K562 (cell line): ENCODE results near the gene ILF2. TPM values are rescaled to one million over a fixed set of nuclear protein-coding genes. Genes with fewer than 3 reads are reported as not detected.

ENCODE experiments used
- ATF1 ChIP-seq, 2 experiments: fragments of 450-650 bp in 1 of 2; IDR thresholded peaks; 2 replicates each; pipeline ENCODE4 v1.6.1; 2016; ENCODE audit warnings: missing compliant biosample characterization in 1 of 2, missing genetic modification characterization in 1 of 2
- CHD1 ChIP-seq: fragments of 200-600 bp; sonication (generic); IDR thresholded peaks from one replicate; pipeline ENCODE4 v1.6.1; 2012; ENCODE audit warnings: mild to moderate bottlenecking, moderate library complexity, low read length, inconsistent platforms
- ETV6 ChIP-seq, 3 experiments: fragments of 150-350 bp in 1 of 3; sonication (generic) in 1 of 3; formaldehyde crosslinking in 1 of 3; IDR thresholded peaks; 2 replicates each; pipeline versions ENCODE4 v1.6.1 to v1.8.0; 2014 to 2022; ENCODE audit warnings: borderline replicate concordance in 2 of 3, low read depth in 2 of 3, antibody characterized with exemption in 1 of 3, low read length in 1 of 3, mild to moderate bottlenecking in 1 of 3, missing genetic modification reagents in 1 of 3
- HDAC2 ChIP-seq: fragments of 450-650 bp; IDR thresholded peaks from 2 replicates; pipeline ENCODE4 v1.6.1; 2016; ENCODE audit warnings: mild to moderate bottlenecking
- MAZ ChIP-seq, 2 experiments: fragments of 450-650 bp in 1 of 2; sonication (generic) in 1 of 2; formaldehyde crosslinking; IDR thresholded peaks in 1 of 2; conservative IDR thresholded peaks in 1 of 2; 2 replicates each; pipeline versions ENCODE4 v1.4.0 to v1.5.0; 2020; ENCODE audit warnings: mild to moderate bottlenecking in 1 of 2, missing genetic modification reagents in 1 of 2
- POLR2A ChIP-seq: fragments of 450-650 bp; conservative IDR thresholded peaks from 2 replicates; pipeline ENCODE4 v1.6.1; 2016
- POLR2B ChIP-seq: fragments of 450-650 bp; IDR thresholded peaks from 2 replicates; pipeline ENCODE4 v1.6.1; 2018; ENCODE audit warnings: low read depth; ENCODE audit not compliant: partially characterized antibody
- PTTG1 ChIP-seq: fragments of 450-650 bp; IDR thresholded peaks from 2 replicates; pipeline ENCODE4 v1.6.1; 2016; ENCODE audit warnings: low read depth, mild to moderate bottlenecking, missing genetic modification characterization, missing compliant biosample characterization
- RCOR1 ChIP-seq, 2 experiments: IDR thresholded peaks; 2 replicates each; pipeline ENCODE4 v1.6.1; 2012; ENCODE audit warnings: low read depth in 2 of 2, low read length in 2 of 2, borderline replicate concordance in 1 of 2, improper control_type of control experiment in 1 of 2
- SRSF3 ChIP-seq: fragments of 200-400 bp; formaldehyde crosslinking; IDR thresholded peaks from 2 replicates; pipeline ENCODE4 v1.6.1; 2016; ENCODE audit warnings: mild to moderate bottlenecking, low read length, moderate library complexity; ENCODE audit not compliant: insufficient read depth
- ZSCAN32 ChIP-seq: fragments of 450-650 bp; formaldehyde crosslinking; IDR thresholded peaks from 2 replicates; pipeline ENCODE4 v1.4.0; 2020; ENCODE audit warnings: mild to moderate bottlenecking, moderate library complexity
- polyA plus RNA-seq, 8 experiments: library from polyadenylated mRNA; depleted of rRNA in 4 of 8; stranded (reverse) in 5 of 8; unstranded in 3 of 8; fragments of >200 nt; fragmentation: Nextera tagmentation in 2 of 8; fragmentation: Illumina TruSeq in 1 of 8; extraction: Ambion mirVana in 2 of 8; extraction: Trizol in 1 of 8; gene quantifications; 2 replicates each; pipeline versions ENCODE4 v1.2.1 to v1.2.3, GENCODE V29; 2011 to 2014; ENCODE audit warnings: inconsistent platforms in 1 of 8, missing spikeins in 1 of 8
- total RNA-seq, 7 experiments: library from RNA; depleted of rRNA in 6 of 7; stranded (reverse); fragments of >200 nt in 6 of 7; fragmentation: Illumina TruSeq in 2 of 7; extraction: Trizol in 2 of 7; gene quantifications; 2 replicates each; pipeline versions ENCODE4 v1.2.1 to v1.2.3, GENCODE V29; 2011 to 2021; ENCODE audit warnings: low replicate concordance in 1 of 7
- TF ChIP-seq, protein P1 (sequence below): sonication (generic); formaldehyde crosslinking; IDR thresholded peaks from 2 replicates; pipeline ENCODE4 v1.8.0; 2023; ENCODE audit warnings: mild to moderate bottlenecking, missing genetic modification reagents
- TF ChIP-seq, protein P2 (sequence below): fragments of 450-650 bp; IDR thresholded peaks from 2 replicates; pipeline ENCODE4 v1.6.1; 2014; ENCODE audit warnings: low read depth, mild to moderate bottlenecking, moderate library complexity, borderline replicate concordance
- TF ChIP-seq, protein P3 (sequence below): sonication (generic); formaldehyde crosslinking; IDR thresholded peaks from 2 replicates; pipeline ENCODE4 v1.8.1; 2023; ENCODE audit warnings: mild to moderate bottlenecking, missing genetic modification reagents

The ILF2 gene
- total and polyA plus RNA-seq, 9 of the 15 experiments (the other 6 are each of a cell fraction or from before 2014, with no cell fraction given): 282 to 726 (median 474) TPM

DNA sequence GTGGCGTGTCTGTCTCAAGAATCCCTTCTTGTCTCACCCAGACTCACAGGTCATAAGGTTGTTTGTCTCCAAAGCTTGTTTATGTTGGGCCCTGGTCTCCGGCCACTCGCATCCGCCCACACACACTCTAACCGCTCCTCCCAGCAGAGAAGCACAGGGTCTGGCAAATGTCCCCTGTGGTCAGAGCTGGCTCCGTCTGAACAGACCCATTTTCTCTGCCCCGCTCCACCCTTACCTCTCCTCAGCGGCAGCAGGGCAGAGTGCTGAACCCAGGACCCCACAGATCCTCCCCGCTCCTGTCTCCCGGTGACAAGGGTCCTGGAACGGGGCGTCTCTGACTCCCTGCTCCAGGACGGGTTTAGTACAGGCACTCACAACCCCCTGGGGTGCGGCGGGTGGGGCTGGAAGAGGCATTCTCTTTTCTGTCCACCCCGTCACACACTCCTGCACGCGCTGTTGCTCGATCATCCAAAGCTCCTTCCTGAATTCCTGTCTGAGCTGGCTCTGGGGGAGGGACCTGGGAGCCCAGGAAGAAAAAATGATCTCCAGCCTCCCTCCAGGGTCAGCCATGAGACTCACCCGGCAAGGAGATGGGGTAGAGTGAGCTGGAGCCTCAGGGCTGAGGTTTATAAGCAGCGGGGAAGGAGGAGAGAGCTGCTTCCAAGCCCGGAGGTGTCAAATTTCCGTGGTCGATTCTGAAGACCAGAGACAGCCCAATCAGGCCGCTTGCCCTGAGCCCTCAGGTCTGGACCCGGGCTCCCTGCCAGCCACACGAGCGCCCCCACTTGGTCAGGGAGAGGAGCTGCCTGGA lies 43.7 kb downstream of the ILF2 start, which contains the start of gene S100A13 (continued):
- TF ChIP-seq MAZ (CRISPR knock-in tag; conservative IDR thresholded peaks at IDR 0.05 in 1 of 2, IDR thresholded peaks at IDR 0.05 in 1 of 2) (peak in 1 of 2 experiments; percentile 82; a peak in 3 of 4 replicates), ZSCAN32 (CRISPR knock-in tag) (0 out of 2 replicates have a peak, but pooled peaks have one; percentile 46), CHD1 (peak; percentile 29), POLR2B (peak; percentile 93), ATF1 (CRISPR knock-in tag; IDR thresholded peaks at IDR 0.05) (no peak), ATF1 (tag; IDR thresholded peaks at IDR 0.05) (0 out of 2 replicates have a peak, but pooled peaks have one; percentile 25), RCOR1 (IDR thresholded peaks at IDR 0.05; ENCODE audit: borderline replicate concordance in 1 of 2, low read depth in 2 of 2, low read length in 2 of 2) (peak; percentile 31 to 58; a peak in 3 of 4 replicates), PTTG1 (tag) (no peak), ETV6 (IDR thresholded peaks at IDR 0.05; ENCODE audit: borderline replicate concordance in 1 of 2, low read depth in 2 of 2, low read length in 1 of 2) (no peak), ETV6 (CRISPR knock-in tag; IDR thresholded peaks at IDR 0.05; ENCODE audit: borderline replicate concordance) (no peak), POLR2A (peak; percentile 92), HDAC2 (peak; percentile 42; the same call in 1 of the 2 replicates), SRSF3 (no peak)
- TF ChIP-seq, protein P1, sequence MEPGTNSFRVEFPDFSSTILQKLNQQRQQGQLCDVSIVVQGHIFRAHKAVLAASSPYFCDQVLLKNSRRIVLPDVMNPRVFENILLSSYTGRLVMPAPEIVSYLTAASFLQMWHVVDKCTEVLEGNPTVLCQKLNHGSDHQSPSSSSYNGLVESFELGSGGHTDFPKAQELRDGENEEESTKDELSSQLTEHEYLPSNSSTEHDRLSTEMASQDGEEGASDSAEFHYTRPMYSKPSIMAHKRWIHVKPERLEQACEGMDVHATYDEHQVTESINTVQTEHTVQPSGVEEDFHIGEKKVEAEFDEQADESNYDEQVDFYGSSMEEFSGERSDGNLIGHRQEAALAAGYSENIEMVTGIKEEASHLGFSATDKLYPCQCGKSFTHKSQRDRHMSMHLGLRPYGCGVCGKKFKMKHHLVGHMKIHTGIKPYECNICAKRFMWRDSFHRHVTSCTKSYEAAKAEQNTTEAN (CRISPR knock-in tag): 0 out of 2 replicates have a peak, but pooled peaks have one; percentile 41
- TF ChIP-seq, protein P2, sequence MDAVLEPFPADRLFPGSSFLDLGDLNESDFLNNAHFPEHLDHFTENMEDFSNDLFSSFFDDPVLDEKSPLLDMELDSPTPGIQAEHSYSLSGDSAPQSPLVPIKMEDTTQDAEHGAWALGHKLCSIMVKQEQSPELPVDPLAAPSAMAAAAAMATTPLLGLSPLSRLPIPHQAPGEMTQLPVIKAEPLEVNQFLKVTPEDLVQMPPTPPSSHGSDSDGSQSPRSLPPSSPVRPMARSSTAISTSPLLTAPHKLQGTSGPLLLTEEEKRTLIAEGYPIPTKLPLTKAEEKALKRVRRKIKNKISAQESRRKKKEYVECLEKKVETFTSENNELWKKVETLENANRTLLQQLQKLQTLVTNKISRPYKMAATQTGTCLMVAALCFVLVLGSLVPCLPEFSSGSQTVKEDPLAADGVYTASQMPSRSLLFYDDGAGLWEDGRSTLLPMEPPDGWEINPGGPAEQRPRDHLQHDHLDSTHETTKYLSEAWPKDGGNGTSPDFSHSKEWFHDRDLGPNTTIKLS: no peak
- TF ChIP-seq, protein P3, sequence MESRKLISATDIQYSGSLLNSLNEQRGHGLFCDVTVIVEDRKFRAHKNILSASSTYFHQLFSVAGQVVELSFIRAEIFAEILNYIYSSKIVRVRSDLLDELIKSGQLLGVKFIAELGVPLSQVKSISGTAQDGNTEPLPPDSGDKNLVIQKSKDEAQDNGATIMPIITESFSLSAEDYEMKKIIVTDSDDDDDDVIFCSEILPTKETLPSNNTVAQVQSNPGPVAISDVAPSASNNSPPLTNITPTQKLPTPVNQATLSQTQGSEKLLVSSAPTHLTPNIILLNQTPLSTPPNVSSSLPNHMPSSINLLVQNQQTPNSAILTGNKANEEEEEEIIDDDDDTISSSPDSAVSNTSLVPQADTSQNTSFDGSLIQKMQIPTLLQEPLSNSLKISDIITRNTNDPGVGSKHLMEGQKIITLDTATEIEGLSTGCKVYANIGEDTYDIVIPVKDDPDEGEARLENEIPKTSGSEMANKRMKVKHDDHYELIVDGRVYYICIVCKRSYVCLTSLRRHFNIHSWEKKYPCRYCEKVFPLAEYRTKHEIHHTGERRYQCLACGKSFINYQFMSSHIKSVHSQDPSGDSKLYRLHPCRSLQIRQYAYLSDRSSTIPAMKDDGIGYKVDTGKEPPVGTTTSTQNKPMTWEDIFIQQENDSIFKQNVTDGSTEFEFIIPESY (CRISPR knock-in tag): 0 out of 2 replicates have a peak, but pooled peaks have one; percentile 40
